K562 (cell line): ENCODE data around the gene OR5P2. TPM values are rescaled to one million over a fixed set of nuclear protein-coding genes. Genes with fewer than 3 reads are reported as not detected.

Experiments
- ATAC-seq: fragments of 200-7000 bp; cut with Tn5 transposase; 3 replicates; pipeline ENCODE4 v1.9.1; 2020; ENCODE audit warnings: moderate library complexity
- BruUV-seq: library from RNA; stranded (reverse); fragments of 400-500 nt; replicated peaks from 2 replicates; lab custom pipeline; 2021; lab: Mats Ljungman, UMichigan
- CTCF ChIA-PET: fragments of 300-600 bp; formaldehyde crosslinking; extraction: SDS; loops from one replicate; lab custom pipeline; 2021; ENCODE audit warnings: low intra/inter-chr PET ratio; lab: Yijun Ruan, JAX
- POLR2A ChIA-PET: fragments of 300-600, 350-650 bp; sonication (Branson Sonifier 250); formaldehyde crosslinking; extraction: SDS; loops from one replicate; lab custom pipeline; 2021; ENCODE audit warnings: antibody characterized with exemption, inconsistent platforms; lab: Yijun Ruan, JAX
- DNase-seq, 4 experiments: peaks; one replicate each; pipeline versions ENCODE4 v3.0.0 to v3.0.0-alpha.2; 2011 to 2018; ENCODE audit warnings: low spot score in 3 of 4, mixed read lengths in 3 of 4; ENCODE audit errors: extremely low read depth in 1 of 4
- FAIRE-seq: peaks from 2 replicates; lab custom pipeline; 2011; peaks lifted over from hg19 to GRCh38; lab: Jason Lieb, UNC
- H2AFZ ChIP-seq: 2 replicates; pipeline ENCODE4 v1.6.0; 2011; ENCODE audit warnings: low read depth, low read length, control low read depth, inconsistent platforms
- H3K27ac ChIP-seq: fragments of 200-600 bp; 3 replicates; pipeline ENCODE4 v1.8.0; 2011; ENCODE audit warnings: low read depth, mild to moderate bottlenecking, control low read depth, inconsistent platforms, low read length, moderate library complexity, mixed read lengths; ENCODE audit errors: extremely low read depth
- H3K27me3 ChIP-seq, 2 experiments: fragments of 300-600 bp in 1 of 2; 2 replicates in 1 of 2; 3 replicates in 1 of 2; pipeline versions ENCODE4 v1.6.0 to v1.8.0; 2011; ENCODE audit warnings: inconsistent platforms in 2 of 2, low read length in 2 of 2, mild to moderate bottlenecking in 1 of 2, mixed read lengths in 1 of 2, moderate library complexity in 1 of 2; ENCODE audit not compliant: control insufficient read depth in 2 of 2, insufficient read depth in 2 of 2
- H3K36me3 ChIP-seq: fragments of 300-600 bp; 3 replicates; pipeline ENCODE4 v1.8.0; 2011; ENCODE audit warnings: mild to moderate bottlenecking, low read length, inconsistent platforms; ENCODE audit not compliant: control insufficient read depth, insufficient read depth
- H3K4me1 ChIP-seq, 2 experiments: fragments of 200-600 bp in 1 of 2; replicated peaks in 1 of 2; 2 replicates in 1 of 2; 3 replicates in 1 of 2; pipeline versions ENCODE4 v1.5.1 to v1.8.0; 2011; ENCODE audit warnings: inconsistent platforms in 2 of 2, low read length in 2 of 2, mild to moderate bottlenecking in 1 of 2, mixed read lengths in 1 of 2, moderate library complexity in 1 of 2; ENCODE audit not compliant: control insufficient read depth in 2 of 2, insufficient read depth in 2 of 2
- H3K4me2 ChIP-seq: 2 replicates; pipeline ENCODE4 v1.6.1; 2011; ENCODE audit warnings: low read length, control low read depth, inconsistent platforms, mixed read lengths; ENCODE audit not compliant: insufficient read depth
- H3K4me3 ChIP-seq: fragments of 200-600 bp; sonication (generic), shearing (Covaris generic); 2 replicates; pipeline ENCODE4 v1.5.1; 2016; ENCODE audit warnings: control low read depth, inconsistent platforms
- H3K79me2 ChIP-seq: fragments of 200-600 bp; 3 replicates; pipeline ENCODE4 v1.8.0; 2011; ENCODE audit warnings: low read length, inconsistent platforms; ENCODE audit not compliant: control insufficient read depth, insufficient read depth
- H3K9ac ChIP-seq, 2 experiments: 2 replicates each; pipeline versions ENCODE4 v1.6.0 to v1.6.1; 2011; ENCODE audit warnings: low read depth in 2 of 2, low read length in 2 of 2, control low read depth in 1 of 2, inconsistent platforms in 1 of 2, mild to moderate bottlenecking in 1 of 2, mixed read lengths in 1 of 2; ENCODE audit not compliant: insufficient read depth in 1 of 2
- H3K9me1 ChIP-seq: one replicate; pipeline ENCODE4 v1.6.0; 2011; ENCODE audit warnings: inconsistent platforms, mild to moderate bottlenecking, low read length, moderate library complexity; ENCODE audit not compliant: control insufficient read depth, insufficient read depth
- H3K9me3 ChIP-seq: replicated peaks from 2 replicates; pipeline ENCODE4 v1.5.1; 2011; ENCODE audit warnings: low read depth, low read length, inconsistent platforms; ENCODE audit not compliant: control insufficient read depth, insufficient read depth
- H4K20me1 ChIP-seq: replicated peaks from 2 replicates; pipeline ENCODE4 v1.6.1; 2011; ENCODE audit warnings: low read length, inconsistent platforms, mixed read lengths; ENCODE audit not compliant: control insufficient read depth, insufficient read depth
- CBFB ChIP-seq: sonication (generic); formaldehyde crosslinking; IDR thresholded peaks from 2 replicates; pipeline ENCODE4 v1.4.0; 2020; ENCODE audit warnings: mild to moderate bottlenecking, missing genetic modification reagents
- E2F3 ChIP-seq: fragments of 250-450 bp; sonication (Bioruptor Pico); IDR thresholded peaks from 2 replicates; pipeline ENCODE4 v1.4.0; 2020; ENCODE audit warnings: mild to moderate bottlenecking
- KAT8 ChIP-seq: fragments of 450-650 bp; IDR thresholded peaks from 2 replicates; pipeline ENCODE4 v1.6.1; 2016; ENCODE audit warnings: low read depth, mild to moderate bottlenecking
- NFIC ChIP-seq: fragments of 450-650 bp; IDR thresholded peaks from 2 replicates; pipeline ENCODE4 v1.6.1; 2017; ENCODE audit warnings: mild to moderate bottlenecking, inconsistent platforms
- RFX1 ChIP-seq: fragments of 450-650 bp; IDR thresholded peaks from 2 replicates; pipeline ENCODE4 v1.6.1; 2016; ENCODE audit warnings: mild to moderate bottlenecking, moderate library complexity
- TCF3 ChIP-seq: sonication (generic); formaldehyde crosslinking; IDR thresholded peaks from 2 replicates; pipeline ENCODE4 v1.4.0; 2020; ENCODE audit warnings: mild to moderate bottlenecking, missing genetic modification reagents
- ZBTB49 ChIP-seq: sonication (generic); formaldehyde crosslinking; IDR thresholded peaks from 2 replicates; pipeline ENCODE4 v1.8.0; 2022; ENCODE audit warnings: missing genetic modification reagents, mild to moderate bottlenecking, borderline replicate concordance
- ZKSCAN8 ChIP-seq: fragments of 200-800 bp; sonication (Bioruptor generic); IDR thresholded peaks from 2 replicates; pipeline ENCODE4 v1.6.1; 2016; ENCODE audit warnings: missing genetic modification characterization, missing compliant biosample characterization
- ZNF124 ChIP-seq: sonication (generic); formaldehyde crosslinking; IDR thresholded peaks from 2 replicates; pipeline ENCODE4 v1.8.1; 2022; ENCODE audit warnings: missing genetic modification reagents
- ZNF184 ChIP-seq: sonication (generic); formaldehyde crosslinking; IDR thresholded peaks from 2 replicates; pipeline ENCODE4 v1.5.0; 2020; ENCODE audit warnings: missing genetic modification reagents
- ZNF232 ChIP-seq: sonication (generic); formaldehyde crosslinking; IDR thresholded peaks from 2 replicates; pipeline ENCODE4 v1.8.0; 2022; ENCODE audit warnings: mild to moderate bottlenecking, missing genetic modification reagents
- WGBS: fragments of 100-300 bp; shearing (Covaris generic); methylation state at CpG from one replicate; pipeline ENCODE4 v1.1.6; 2016; ENCODE audit warnings: low coverage, mixed read lengths; ENCODE audit not compliant: insufficient coverage; ENCODE audit errors: missing lambda C conversion rate; 5-methylcytosine and 5-hydroxymethylcytosine counted together
- in situ Hi-C: fragments of 300-500 bp; cut with MboI; formaldehyde crosslinking; loops from 4 replicates; pipeline ENCODE4 v1.15.0; 2018; ENCODE audit warnings: inconsistent platforms, mixed read lengths
- intact Hi-C: fragments of 100-400 bp; cut with micrococcal nuclease; formaldehyde crosslinking; loops from 2 replicates; pipeline ENCODE4 v1.14.2; 2022
- polyA plus RNA-seq, 8 experiments: library from polyadenylated mRNA; depleted of rRNA in 4 of 8; stranded (reverse) in 5 of 8; unstranded in 3 of 8; fragments of >200 nt; fragmentation: Nextera tagmentation in 2 of 8; fragmentation: Illumina TruSeq in 1 of 8; extraction: Ambion mirVana in 2 of 8; extraction: Trizol in 1 of 8; gene quantifications; 2 replicates each; pipeline versions ENCODE4 v1.2.1 to v1.2.3, GENCODE V29; 2011 to 2014; ENCODE audit warnings: inconsistent platforms in 1 of 8, missing spikeins in 1 of 8
- total RNA-seq, 7 experiments: library from RNA; depleted of rRNA in 6 of 7; stranded (reverse); fragments of >200 nt in 6 of 7; fragmentation: Illumina TruSeq in 2 of 7; extraction: Trizol in 2 of 7; gene quantifications; 2 replicates each; pipeline versions ENCODE4 v1.2.1 to v1.2.3, GENCODE V29; 2011 to 2021; ENCODE audit warnings: low replicate concordance in 1 of 7
- TF ChIP-seq, protein P1 (sequence below): fragments of 450-650 bp; conservative IDR thresholded peaks from 2 replicates; pipeline ENCODE4 v1.6.1; 2016; ENCODE audit warnings: missing genetic modification characterization, low read depth, mild to moderate bottlenecking, control low read depth, missing compliant biosample characterization

OR5P2 gene
- total and polyA plus RNA-seq, 9 of the 15 experiments (the other 6 are each of a cell fraction or from before 2014, with no cell fraction given), result not detected

GRCh38 chr11:7844986-7845385, 48.2 kb upstream of the OR5P2 start:
- Histone ChIP-seq H3K9me3 (no peaks in the 10 kb centered on the region), H2AFZ (no peak overlapping the region), H3K36me3 (no peaks in the 10 kb centered on the region), H3K27me3 (no peaks in the 10 kb centered on the region), H3K9me1 (no peaks in the 10 kb centered on the region), H3K4me3 (no peak overlapping the region), H3K4me1 (no peaks in the 10 kb centered on the region), H3K9ac (no peak overlapping the region), H3K79me2 (no peaks in the 10 kb centered on the region), H3K27ac (no peak overlapping the region), H4K20me1 (no peaks in the 10 kb centered on the region), H3K4me2 (no peak overlapping the region)
- 0% methylated on average over 3 of the region's 3 CpGs for WGBS
- DNase-seq (no peak), FAIRE-seq (no peak), ATAC-seq (no peak)
- intact Hi-C loops, result no loop called here
- TF ChIP-seq, protein P1, sequence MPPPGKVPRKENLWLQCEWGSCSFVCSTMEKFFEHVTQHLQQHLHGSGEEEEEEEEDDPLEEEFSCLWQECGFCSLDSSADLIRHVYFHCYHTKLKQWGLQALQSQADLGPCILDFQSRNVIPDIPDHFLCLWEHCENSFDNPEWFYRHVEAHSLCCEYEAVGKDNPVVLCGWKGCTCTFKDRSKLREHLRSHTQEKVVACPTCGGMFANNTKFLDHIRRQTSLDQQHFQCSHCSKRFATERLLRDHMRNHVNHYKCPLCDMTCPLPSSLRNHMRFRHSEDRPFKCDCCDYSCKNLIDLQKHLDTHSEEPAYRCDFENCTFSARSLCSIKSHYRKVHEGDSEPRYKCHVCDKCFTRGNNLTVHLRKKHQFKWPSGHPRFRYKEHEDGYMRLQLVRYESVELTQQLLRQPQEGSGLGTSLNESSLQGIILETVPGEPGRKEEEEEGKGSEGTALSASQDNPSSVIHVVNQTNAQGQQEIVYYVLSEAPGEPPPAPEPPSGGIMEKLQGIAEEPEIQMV (tag), result no peak
- TF ChIP-seq CBFB (no peak), TCF3 (CRISPR knock-in tag) (no peak), RFX1 (no peak), ZBTB49 (CRISPR knock-in tag) (no peak), ZNF184 (no peak), E2F3 (no peak), ZKSCAN8 (CRISPR knock-in tag) (no peak), NFIC (no peak), ZNF232 (CRISPR knock-in tag) (no peak), KAT8 (no peak), ZNF124 (no peak)
- in situ Hi-C loops, result no loop called here
- CTCF ChIA-PET, result no interaction called here
- no TSS peak for BruUV-seq
- POLR2A ChIA-PET, result no interaction called here
